Pancreas (tissue), 10 donors: Measurements from ENCODE around the gene ANKRD12. TPM values are rescaled to one million over a fixed set of nuclear protein-coding genes. Genes with fewer than 3 reads are reported as not detected.

Source experiments
- ATAC-seq, 4 donors: fragments of 200-7000 bp; cut with Tn5 transposase; one replicate each; pipeline versions ENCODE4 v1.8.0 to v1.9.1; 2020; ENCODE audit warnings: mild to moderate bottlenecking in 4 of 4, moderate library complexity in 4 of 4
- DNase-seq, 6 donors: peaks; one replicate each; pipeline ENCODE4 v3.0.0-alpha.2; 2020
- FAIRE-seq: peaks from 2 replicates; lab custom pipeline; 2012; peaks lifted over from hg19 to GRCh38; lab: Jason Lieb, UNC
- H3K27ac ChIP-seq, 4 donors: fragments of 200-600 bp; sonication (generic); 1 replicate in 3 of 4; 2 replicates in 1 of 4; pipeline versions ENCODE4 v1.5.0 to v1.8.0; 2020
- H3K27me3 ChIP-seq, 4 donors: fragments of 200-600 bp; one replicate each; pipeline ENCODE4 v1.8.0; 2021
- H3K36me3 ChIP-seq, 3 donors: fragments of 200-600 bp; sonication (generic) in 1 of 3; one replicate each; pipeline versions ENCODE4 v1.5.0 to v1.8.0; 2020 to 2021
- H3K4me1 ChIP-seq, 3 donors: fragments of 200-600 bp; one replicate each; pipeline ENCODE4 v1.8.0; 2021
- H3K4me3 ChIP-seq, 4 donors: fragments of 200-600 bp; sonication (generic) in 2 of 4; one replicate each; pipeline versions ENCODE4 v1.5.0 to v1.8.0; 2020 to 2021
- H3K9me3 ChIP-seq, 4 donors: fragments of 200-600 bp; one replicate each; pipeline ENCODE4 v1.8.0; 2021
- CTCF ChIP-seq, 4 donors: fragments of 200-600 bp; sonication (generic) in 3 of 4; IDR thresholded peaks; one replicate each; pipeline versions ENCODE4 v1.5.0 to v1.8.0; 2021; ENCODE audit warnings: antibody characterized with exemption in 4 of 4
- WGBS, 2 donors: extraction: QIAGEN DNeasy Blood & Tissue Kit; methylation state at CpG; one replicate each; pipeline ENCODE4 v1.1.7; 2013; 5-methylcytosine and 5-hydroxymethylcytosine counted together
- intact Hi-C, 3 donors: fragments of 100-400 bp; cut with DNase I; formaldehyde crosslinking; loops; one replicate each; pipeline versions ENCODE4 v1.11.1 to v1.14.2; 2022
- polyA plus RNA-seq, 2 donors: library from polyadenylated mRNA; stranded (reverse); fragments of 200-250 nt; gene quantifications; one replicate each; pipeline ENCODE4 v1.2.3, GENCODE V29; 2013
- total RNA-seq, 6 donors: library from RNA; stranded (reverse); fragmentation: NEBNext Ultra II Directional in 4 of 6; extraction: Animal tissue kit (Norgen Biotek cat#: 25700) in 4 of 6; gene quantifications; one replicate each; pipeline versions ENCODE4 v1.2.1 to v1.2.4, GENCODE V29; 2021 to 2023
- donor health status: healthy with polysubstance abuse.
- donor health status: DM: no; HTN: no; CAD: no; lungs with moderate emphysema.
- donor health status: DM: no; HTN: no; CAD: no.
- donor health status: control.
- donor health status: control.
- donor health status: Bipolar disorder and iron deficiency.
- donor health status: DM: yes; HTN: yes; CAD: no.
- donor health status: DM: no; HTN: no; CAD: no.
- donor health status: DM: no; HTN: no; CAD: no.
- donor health status: DM: yes; HTN: yes; CAD: no.

ANKRD12 gene
- total and polyA plus RNA-seq, 8 donors = 14.5 to 51.7 (median 27.3) TPM

- ATAC-seq = no peak
- Histone ChIP-seq H3K4me3 (no peak overlapping the region), H3K4me1 (peaks cover 6% of the 10 kb centered on the region in 3 donors), H3K27me3 (no peaks in the 10 kb centered on the region), H3K36me3 (peaks cover 0 to 5% (median 0%) of the 10 kb centered on the region in 3 donors), H3K9me3 (no peaks in the 10 kb centered on the region), H3K27ac (no peak overlapping the region)
- WGBS, 2 donors = 95 to 96% methylated on average over 4 of the region's 4 CpGs
- no peak for FAIRE-seq
- TF ChIP-seq CTCF (IDR thresholded peaks at IDR 0.05) = no peak
- intact Hi-C loops = no loop called here
- DNase-seq = no peak
Measured at GRCh38 chr18:9196568-9196967, 60.0 kb downstream of the ANKRD12 start.

- peaks cover 6% of the 10 kb centered on the region in 3 donors for H3K4me1 ChIP-seq
- ATAC-seq (no peak), FAIRE-seq (no peak), DNase-seq (no peak)
- H3K4me3 ChIP-seq = no peak overlapping the region
- no peaks in the 10 kb centered on the region for H3K9me3 ChIP-seq
- intact Hi-C loops = no loop called here
- H3K27ac ChIP-seq = no peak overlapping the region
- H3K27me3 ChIP-seq = no peaks in the 10 kb centered on the region
- TF ChIP-seq CTCF (IDR thresholded peaks at IDR 0.05) = no peak
- peaks cover 0 to 5% (median 0%) of the 10 kb centered on the region in 3 donors for H3K36me3 ChIP-seq
Measured at GRCh38 chr18:9199681-9200080, 63.1 kb downstream of the ANKRD12 start.

- Histone ChIP-seq H3K9me3 (no peaks in the 10 kb centered on the region), H3K4me1 (peaks cover 6% of the 10 kb centered on the region in 3 donors), H3K36me3 (peaks cover 0 to 5% (median 0%) of the 10 kb centered on the region in 3 donors), H3K27ac (no peak overlapping the region), H3K27me3 (no peaks in the 10 kb centered on the region), H3K4me3 (no peak overlapping the region)
- ATAC-seq (no peak), DNase-seq (no peak), FAIRE-seq (no peak)
- WGBS, 2 donors = 77 to 80% methylated on average over 2 of the region's 2 CpGs
- no peak for TF ChIP-seq CTCF (IDR thresholded peaks at IDR 0.05)
- intact Hi-C loops = no loop called here
Measured at GRCh38 chr18:9201224-9201623, 64.6 kb downstream of the ANKRD12 start.

- Histone ChIP-seq H3K27me3 (no peaks in the 10 kb centered on the region), H3K4me1 (peaks cover 6% of the 10 kb centered on the region in 3 donors), H3K4me3 (no peak overlapping the region), H3K9me3 (no peaks in the 10 kb centered on the region), H3K27ac (no peak overlapping the region), H3K36me3 (no peaks in the 10 kb centered on the region)
- no peak for TF ChIP-seq CTCF (IDR thresholded peaks at IDR 0.05)
- WGBS, 2 donors = 92 to 94% methylated on average over 5 of the region's 5 CpGs
- intact Hi-C loops = no loop called here
- DNase-seq (no peak), FAIRE-seq (no peak), ATAC-seq (no peak)
Measured at GRCh38 chr18:9204659-9205058, 68.1 kb downstream of the ANKRD12 start.

- peaks cover 0 to 9% (median 0%) of the 10 kb centered on the region in 3 donors for H3K36me3 ChIP-seq
- FAIRE-seq (no peak), DNase-seq (no peak), ATAC-seq (no peak)
- H3K4me3 ChIP-seq = no peak overlapping the region
- no peaks in the 10 kb centered on the region for H3K27me3 ChIP-seq
- no peak for TF ChIP-seq CTCF (IDR thresholded peaks at IDR 0.05)
- intact Hi-C loops = no loop called here
- H3K4me1 ChIP-seq = no peaks in the 10 kb centered on the region
- 80 to 82% methylated on average over 3 of the region's 3 CpGs for WGBS, 2 donors
- no peaks in the 10 kb centered on the region for H3K9me3 ChIP-seq
- H3K27ac ChIP-seq = no peak overlapping the region
Measured at GRCh38 chr18:9206421-9206820, 69.8 kb downstream of the ANKRD12 start.
